ENCODE measurements around the gene RAB22A.

DNA sequence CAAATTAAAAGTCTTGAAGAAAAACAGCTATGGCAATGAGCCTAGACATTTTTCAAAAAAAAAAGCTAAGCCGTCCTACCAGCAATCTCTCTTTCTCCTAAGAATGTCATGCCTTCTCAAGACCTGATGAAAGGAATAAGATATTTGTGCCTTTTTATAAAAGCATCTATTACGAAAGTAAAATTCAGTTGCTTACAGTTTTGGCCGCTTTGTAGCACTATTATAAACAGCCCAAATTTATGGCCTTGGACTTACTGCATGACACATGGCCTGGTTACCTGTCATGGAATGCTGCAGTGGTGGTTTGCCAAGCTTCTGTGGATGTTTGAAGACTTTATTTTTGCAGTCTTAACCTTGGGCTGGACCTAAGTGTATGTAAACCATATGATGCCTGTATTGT is 57.4 kb downstream of the RAB22A start:
- TF ChIP-seq POLR2AphosphoS5 (IDR thresholded peaks at IDR 0.05; ENCODE audit: borderline replicate concordance, low read depth, low read length), result no peak
- TF ChIP-seq FOXP2 (optimal IDR thresholded peaks at IDR 0.05; ENCODE audit: control extremely low read depth, extremely low read length, insufficient read depth), result no peak
